NCI-H2196 (cell line): ENCODE data around the gene SLCO4C1.
"Not testable (repeated sequence)": the region's sequence is repeated elsewhere in the genome, so short reads cannot be mapped to it uniquely, and the experiment has no call there.

Source experiments
- DNase-seq: peaks from one replicate; lab custom pipeline; 2025; ENCODE audit not compliant: unreplicated experiment; lab: John Stamatoyannopoulos, UW

Gene SLCO4C1, protein sequence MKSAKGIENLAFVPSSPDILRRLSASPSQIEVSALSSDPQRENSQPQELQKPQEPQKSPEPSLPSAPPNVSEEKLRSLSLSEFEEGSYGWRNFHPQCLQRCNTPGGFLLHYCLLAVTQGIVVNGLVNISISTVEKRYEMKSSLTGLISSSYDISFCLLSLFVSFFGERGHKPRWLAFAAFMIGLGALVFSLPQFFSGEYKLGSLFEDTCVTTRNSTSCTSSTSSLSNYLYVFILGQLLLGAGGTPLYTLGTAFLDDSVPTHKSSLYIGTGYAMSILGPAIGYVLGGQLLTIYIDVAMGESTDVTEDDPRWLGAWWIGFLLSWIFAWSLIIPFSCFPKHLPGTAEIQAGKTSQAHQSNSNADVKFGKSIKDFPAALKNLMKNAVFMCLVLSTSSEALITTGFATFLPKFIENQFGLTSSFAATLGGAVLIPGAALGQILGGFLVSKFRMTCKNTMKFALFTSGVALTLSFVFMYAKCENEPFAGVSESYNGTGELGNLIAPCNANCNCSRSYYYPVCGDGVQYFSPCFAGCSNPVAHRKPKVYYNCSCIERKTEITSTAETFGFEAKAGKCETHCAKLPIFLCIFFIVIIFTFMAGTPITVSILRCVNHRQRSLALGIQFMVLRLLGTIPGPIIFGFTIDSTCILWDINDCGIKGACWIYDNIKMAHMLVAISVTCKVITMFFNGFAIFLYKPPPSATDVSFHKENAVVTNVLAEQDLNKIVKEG

DNA sequence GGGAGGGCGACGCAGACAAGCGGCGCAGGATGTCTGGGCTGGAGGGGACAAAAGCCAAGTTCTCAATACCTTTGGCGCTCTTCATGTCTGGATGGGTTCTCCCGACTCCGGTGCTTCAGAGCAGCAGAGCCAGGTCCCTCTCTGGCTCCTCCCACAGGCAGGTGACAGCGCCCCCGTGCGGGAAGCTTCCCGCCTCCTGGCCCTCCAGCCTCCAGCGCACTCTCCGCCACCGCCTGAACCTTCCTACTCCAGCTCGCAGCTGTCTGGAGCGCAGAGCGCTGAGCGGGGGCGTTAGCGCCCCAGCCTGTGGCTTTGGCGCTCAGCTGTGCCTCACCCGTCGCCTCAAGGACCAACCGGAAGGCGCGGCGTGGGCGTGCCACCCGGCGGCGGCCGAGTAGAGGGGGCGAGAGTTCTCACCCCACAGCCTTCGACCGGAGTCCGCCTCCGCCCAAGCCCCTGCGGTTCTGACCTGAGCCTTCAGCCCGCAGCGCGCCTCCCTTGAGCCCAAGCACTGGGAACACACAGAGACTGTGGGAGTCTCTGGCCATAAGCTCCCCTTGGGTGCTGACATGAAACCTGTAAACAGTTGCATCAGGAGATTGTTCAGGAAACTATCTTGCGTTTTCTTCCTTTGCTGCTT, at the start of gene SLCO4C1:
Gene SLCO4C1, minus strand, starts transcription at position 107 of the 640 bp plus-strand sequence. Its CDS starts 22 bp downstream, at position 85.
- DNase-seq = peak; percentile 91

DNA sequence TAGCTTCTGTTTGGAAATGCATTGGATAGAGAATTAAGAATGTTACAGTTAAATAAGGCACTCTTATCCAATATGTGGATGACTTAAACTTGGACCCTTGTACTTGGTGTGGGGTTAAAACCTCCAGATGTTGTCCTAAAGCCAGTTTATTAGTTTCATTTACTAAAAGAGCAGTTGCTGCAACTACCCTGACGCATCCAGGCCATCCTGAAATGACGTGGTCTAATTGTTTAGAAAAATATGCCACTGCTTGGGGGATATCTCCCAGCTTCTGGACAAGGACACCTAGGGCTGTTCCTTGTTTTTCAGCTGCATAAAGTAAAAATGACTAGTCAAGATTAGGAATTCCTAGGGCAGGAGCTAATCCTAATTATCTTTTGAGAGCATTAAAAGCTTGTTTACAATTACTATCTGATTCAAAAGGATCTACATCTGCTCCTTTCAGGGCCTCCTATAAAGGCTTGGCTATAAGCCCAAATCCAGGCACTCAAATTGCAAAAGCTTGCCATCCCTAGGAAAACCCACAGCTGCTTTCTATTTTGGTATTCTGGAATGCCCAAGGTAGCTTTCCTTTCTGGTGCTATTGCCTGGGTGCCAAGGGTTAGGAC, 45.7 kb upstream of the SLCO4C1 start:
- peak; percentile 41 for DNase-seq

DNA sequence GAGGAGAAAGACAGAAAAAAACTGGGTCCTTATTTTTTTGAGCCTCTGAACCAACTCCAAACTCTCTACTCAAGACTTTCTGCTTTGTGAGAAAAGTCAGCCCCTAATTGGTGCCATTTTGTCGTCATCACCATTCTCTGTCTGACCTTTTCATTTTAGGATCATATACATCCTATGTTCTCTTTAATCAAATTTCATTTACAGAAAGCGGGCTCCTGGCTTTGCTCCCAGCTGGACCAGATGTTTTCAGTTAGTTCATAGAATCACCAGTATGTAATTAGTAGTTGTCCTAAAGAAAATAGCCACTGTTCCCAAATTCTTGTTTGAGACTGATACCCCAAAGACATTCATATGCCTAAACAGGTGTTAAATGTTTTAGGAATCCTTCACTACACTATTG, 28.6 kb upstream of the SLCO4C1 start:
- DNase-seq = no peak

DNA sequence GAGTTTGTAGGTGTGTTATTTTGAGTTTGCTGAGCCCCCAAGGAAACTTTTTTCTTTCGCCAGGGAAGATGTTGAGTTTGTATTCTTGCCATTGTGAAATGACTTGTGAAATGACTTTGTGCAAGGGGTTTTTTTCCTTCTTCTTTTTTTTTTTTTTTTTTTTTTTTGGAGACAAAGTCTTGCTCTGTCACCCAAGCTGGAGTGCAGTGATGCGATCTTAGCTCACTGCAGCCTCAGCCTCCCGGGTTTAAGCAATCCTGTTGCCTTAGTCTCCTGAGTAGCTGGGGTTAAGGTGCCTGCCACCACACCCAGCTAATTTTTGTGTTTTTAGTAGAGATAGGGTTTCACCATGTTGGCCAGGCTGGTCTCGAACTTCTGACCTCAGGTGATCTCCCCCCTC, 22.7 kb upstream of the SLCO4C1 start:
- DNase-seq = not testable (repeated sequence)

DNA sequence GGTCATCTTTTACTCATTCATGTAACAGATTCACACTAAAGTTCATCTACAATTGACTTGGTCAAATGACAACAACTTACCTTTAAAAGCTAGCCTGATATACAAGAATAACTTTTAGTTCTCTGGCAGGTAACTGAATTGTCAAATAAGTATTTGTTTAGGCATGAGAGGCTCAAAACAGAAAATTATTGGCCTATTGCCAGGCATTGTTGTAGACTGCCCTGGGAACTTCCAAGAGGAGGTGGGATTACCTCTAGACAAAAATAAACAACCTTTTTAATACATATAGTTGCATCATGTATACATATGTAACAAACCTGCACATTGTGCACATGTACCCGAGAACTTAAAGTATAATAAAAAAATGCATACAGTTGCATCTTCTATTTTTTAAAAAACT, 18.2 kb upstream of the SLCO4C1 start:
- DNase-seq = no peak

DNA sequence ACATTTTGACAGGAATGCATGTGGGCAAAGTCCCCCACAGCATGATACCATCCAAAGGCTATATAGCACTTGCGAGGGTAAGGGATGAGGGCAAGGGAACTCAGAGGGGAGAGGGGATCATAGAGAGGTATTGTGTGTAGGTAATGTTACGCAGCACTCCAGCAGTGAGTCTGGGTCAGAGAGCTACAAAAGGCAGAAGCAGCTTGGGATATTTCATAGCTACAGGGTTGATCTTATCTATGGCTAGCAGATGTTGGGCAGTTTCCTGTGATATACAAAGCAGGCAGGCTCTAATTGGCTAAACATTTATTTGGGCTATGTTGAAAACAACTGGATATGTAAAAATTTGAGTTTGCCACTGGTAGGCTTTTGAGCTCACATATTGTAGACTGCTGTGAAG, 17.8 kb upstream of the SLCO4C1 start:
- DNase-seq = no peak

DNA sequence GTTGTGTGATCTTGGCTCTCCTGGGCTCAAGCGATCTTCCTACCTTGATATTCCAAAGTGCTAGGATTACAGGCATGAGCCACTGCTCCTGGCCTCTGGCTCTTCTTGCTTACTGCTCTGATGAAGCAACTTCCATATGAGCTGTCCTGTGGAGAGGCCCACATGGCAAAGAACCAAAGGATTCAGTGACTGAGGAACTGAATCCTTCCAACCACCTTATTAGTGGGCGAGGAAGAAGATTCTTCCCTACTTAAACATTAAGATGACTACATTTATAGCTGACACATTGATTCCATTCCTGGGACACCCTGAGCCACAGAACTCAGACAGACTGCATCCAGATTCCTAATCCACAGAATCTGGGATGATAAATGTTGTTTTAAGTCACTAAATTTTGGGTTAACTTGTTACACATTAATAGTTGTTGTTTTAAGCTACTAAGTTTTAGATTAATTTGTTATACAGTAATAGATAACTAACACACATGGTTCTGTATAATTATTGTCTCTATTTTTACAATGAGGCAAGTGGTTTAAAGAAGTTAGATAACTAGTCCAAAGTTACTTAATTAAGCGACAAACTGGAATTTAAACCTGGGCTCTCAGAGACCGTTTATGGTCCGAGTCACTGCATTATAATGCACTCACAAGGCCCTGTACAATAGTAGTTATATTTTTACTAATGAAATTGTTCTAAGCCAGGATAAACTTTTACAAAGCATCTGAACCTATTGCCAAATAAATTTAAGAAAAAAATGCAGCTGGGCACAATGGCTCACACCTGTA, 16.7 kb upstream of the SLCO4C1 start:
- no peak for DNase-seq

DNA sequence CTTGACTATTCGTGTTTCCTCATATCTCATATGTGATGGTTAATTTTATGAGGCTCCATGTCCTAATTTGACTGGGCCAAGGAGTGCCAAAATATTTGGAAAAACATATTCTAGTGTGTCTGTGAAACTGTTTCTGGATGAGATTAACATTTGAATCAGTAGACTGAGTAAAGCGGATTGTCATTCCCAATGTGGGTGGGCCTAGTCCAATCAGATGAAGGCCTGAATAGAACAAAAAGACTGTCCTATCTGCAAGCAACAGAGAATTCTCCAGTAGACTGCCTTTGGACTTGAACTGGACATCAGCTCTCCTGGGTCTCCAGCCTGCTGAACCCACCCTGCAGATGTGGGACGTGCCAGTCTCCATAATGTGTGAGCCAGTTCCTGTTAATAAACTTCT, 13.5 kb upstream of the SLCO4C1 start:
- DNase-seq = no peak

DNA sequence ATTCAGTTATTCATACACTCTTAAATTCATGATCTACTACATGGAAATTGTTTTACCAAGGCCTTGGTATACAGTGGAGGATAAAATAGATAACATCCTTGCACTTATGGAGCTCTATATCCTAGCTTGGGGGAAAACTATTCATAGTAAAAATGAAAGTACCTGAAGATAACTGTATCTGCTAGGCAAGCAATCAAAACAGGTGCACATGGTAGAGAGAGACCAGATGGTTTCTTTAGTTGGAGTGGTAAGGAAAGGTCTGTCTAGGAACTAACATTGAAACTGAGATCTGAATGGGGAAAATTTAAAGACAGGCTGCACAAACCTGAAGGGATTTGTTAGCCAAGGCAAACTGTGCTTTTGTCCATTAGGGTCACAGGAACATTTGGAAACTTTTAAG, 11.1 kb upstream of the SLCO4C1 start:
- no peak for DNase-seq

DNA sequence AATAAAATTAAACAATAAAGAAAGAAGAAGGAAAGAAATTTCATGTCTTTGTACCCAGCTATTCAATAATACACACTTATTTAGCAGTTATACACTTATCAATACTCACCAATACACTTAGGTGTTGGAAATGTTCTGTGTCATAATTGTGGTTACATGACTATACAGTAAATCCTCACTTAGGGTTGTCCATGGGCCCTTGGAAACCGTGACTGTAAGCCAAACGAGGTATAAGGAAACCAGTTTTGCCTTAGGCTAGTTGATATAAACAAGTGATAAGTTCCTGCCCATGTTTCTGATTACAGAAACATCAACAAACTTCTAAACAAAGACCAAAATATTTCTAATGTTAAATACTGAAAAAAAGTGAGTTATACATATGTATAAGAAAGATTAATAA, 10.0 kb upstream of the SLCO4C1 start:
- DNase-seq = no peak

DNA sequence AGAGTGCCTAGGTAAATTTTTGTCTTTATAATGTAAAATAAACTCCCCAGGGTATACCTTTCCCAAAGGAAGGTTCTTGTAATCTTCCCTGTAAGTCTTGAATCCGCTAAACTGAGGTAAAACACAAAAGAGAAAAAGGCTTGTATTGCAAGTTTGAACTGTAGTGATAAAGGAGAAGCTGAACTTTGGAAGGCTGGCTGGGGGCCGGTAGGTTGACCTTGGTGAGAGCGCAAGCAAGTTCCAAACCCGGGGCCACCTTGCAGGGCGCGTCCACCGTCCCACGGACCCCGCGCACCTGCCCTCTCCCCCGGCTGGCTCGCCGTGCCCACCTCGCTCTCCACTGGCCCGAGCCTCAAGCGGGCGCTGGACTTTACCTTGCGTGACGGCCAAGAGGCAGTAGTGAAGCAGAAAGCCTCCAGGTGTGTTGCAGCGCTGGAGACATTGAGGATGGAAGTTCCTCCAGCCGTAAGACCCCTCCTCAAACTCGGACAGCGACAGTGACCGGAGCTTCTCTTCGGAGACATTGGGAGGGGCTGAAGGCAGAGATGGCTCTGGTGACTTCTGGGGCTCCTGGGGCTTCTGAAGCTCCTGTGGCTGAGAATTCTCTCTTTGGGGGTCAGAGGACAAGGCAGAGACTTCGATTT, 428 bp downstream of the SLCO4C1 start:
- no peak for DNase-seq

DNA sequence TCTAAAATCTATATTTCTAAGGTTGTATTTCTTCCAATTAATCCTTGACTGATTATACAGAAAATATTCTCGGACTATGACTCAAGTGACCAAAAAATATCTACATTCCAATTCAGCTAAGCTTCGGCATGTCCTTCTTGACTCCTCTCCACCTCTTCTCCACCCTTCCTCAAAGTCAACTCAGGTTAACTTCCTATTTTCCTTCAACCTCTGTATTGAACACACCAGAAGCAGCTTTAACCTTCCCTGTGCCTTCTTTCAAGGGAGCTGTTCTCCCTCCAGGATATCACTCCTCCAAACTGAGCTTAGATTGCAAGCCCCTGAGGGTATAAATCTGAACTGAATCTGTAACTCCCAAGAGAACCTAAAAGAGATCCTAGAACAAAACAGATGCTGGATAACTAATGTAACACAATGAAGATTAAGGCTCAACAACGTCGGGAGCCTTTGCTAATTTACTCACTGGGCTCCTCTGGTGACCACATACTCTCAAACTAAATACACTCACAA, 1.1 kb downstream of the SLCO4C1 start:
- no peak for DNase-seq

DNA sequence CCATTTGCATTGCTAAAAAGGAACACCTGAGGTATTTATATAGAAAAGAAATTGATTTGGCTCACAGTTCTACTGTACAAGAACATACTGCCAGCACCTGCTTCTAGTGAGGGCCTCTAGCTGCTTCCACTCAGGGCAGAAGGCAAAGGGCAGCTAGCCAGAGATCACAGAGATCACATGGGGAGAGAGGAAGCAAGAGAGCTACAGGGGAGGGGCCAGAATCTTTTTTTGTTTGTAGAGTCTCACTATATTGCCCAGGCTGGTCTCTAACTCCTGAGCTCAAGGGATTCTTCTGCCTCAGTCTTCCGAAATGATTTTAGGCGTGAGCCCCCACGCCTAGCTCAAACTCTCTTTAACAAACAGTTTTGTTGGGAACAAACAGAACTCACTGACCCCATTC, 6.1 kb downstream of the SLCO4C1 start:
- no peak for DNase-seq

DNA sequence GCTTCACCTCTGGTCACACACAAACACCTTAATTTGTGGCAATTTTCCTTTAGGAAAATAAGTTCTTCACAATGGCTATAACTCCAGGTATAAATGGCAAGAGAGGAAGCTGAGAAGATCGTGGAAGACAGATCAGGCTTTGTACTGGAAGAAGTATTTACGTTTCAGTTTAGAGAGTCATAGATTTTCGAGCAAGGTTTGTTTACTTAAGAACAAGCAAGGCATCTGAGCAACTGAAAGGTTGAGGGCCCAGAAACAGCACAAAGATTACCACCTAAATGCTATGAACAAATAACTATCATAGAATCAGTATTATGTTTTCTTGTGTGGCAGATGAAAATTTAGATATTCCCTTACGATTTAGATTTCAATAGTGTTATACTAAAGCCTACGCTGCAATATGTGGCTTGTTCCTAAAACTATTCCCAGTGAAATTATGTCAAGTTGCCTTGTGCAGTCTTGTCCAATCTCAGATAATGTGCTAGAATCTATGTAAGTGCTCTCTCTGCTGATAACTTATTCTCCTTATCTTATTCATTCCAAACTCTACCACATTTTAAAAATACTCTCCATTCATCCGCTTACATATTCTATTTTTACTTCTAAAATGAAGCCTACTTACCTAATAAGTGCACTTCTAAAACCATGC, 6.7 kb downstream of the SLCO4C1 start:
- no peak for DNase-seq

DNA sequence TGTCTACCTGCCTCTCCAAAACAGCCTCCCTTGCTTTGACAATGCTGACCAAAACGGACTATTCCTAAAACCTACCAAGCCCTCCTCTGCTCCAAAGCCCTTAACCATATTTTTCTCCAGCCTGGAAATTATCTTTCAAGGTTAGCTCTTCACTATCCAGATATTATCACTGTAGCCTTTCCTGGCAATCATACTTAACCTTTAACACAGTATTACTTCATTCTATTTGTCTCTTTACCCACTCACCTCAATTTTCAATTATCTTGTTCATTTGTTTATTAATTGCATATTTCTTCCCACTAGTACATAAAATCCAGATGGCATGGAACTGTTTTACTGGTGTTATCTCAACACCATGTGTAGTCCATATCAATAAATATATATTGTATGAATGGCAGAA, 7.5 kb downstream of the SLCO4C1 start:
- no peak for DNase-seq

DNA sequence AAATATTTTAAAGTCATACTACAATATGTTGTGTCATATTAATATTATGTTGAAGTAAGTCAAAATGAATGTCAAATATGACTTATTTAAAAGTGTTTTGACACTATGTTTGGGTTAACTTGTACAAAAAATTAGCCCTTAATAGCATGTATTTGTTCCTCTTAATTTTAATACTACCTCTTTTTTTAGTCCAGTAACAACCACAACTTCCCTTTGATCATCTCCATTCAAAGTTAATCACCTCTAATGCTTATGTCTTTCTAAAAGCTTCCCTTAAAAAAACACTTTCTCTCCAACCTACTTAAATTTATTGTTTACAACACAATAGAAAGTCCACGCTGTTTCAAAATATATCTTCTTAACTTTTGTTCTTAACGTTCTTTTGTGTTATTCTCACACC, 9.6 kb downstream of the SLCO4C1 start:
- DNase-seq = no peak

DNA sequence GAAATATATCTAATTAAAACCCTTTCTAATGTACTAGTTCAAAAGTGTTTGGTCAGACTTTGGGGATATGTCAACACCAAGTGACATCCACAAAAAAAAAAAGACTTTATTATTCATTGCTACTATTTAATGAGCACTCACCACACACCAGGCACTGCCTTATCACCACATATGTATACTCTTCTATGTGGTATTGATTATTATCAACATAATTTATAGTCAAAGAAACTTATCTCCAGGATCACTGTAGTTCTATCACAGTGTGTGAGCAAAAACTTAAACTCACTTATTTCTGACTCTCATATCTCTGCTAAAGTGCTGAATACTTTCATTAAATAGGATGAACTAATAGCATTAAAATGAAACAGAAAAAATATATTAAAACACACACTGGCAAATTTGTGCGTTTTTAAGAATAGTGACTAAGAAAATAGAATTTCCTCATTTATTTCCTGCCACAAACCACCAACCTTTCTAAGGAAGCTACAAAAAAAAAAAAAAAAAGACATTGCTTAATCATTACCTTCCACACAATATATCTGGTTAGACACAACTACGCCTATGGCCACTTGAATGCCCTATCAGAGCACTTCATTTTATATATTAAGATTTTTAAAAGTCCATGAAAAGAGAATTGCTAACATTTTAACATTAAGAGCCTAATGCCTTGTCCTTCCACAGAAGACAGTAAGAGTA, 12.8 kb downstream of the SLCO4C1 start:
- DNase-seq = no peak

DNA sequence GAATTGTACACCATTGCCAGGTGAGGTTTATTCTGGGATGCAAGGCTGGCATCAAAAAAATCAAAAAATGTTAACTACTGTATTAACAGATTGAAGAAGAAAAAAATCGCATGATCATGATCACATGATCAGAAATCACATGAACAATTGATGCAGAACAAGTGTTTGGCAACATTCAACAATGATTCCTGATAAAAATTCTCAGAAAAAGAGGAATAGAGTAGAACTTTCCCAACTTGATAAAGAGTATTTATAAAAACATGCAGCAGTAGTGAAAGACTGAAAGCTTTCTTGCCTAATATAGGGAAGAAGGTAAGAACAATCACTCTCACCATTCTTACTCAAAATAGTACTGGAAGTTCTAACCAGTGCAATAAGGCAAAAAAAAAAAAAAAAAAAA, 16.4 kb downstream of the SLCO4C1 start:
- DNase-seq = no peak

DNA sequence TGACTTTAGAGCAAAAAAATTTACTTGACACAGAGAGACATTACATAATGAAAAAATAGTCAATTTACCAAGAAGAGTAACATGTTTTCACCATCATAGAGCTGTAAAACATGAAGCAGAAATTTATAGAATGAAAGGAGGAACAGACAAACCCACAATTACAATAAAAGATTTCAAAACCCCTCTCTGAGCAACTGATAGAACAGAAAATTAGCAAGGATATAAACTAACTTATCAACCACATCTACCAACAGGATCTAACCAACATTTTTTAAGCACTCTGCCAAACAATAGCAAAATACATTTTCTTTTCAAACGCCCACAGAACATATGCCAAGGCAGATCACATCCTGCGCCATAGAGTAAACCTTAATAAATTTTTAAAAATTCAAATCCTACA, 17.9 kb downstream of the SLCO4C1 start:
- no peak for DNase-seq
